Progenitor cell of endocrine pancreas (in vitro differentiated cells): ENCODE measurements around the gene NHLRC3. TPM values are rescaled to one million over a fixed set of nuclear protein-coding genes. Genes with fewer than 3 reads are reported as not detected.
A peak's percentile ranks its signal among the peaks of the same experiment; 100 is the strongest.

Experiments used
- DNase-seq: peaks from one replicate; pipeline ENCODE4 v3.0.0; 2021; ENCODE audit warnings: low spot score; ENCODE audit not compliant: unreplicated experiment
- H3K27ac Mint-ChIP-seq: 2 replicates; pipeline ENCODE4 v1.8.0; 2021; ENCODE audit warnings: mild to moderate bottlenecking, moderate library complexity, mixed read lengths
- H3K27me3 Mint-ChIP-seq: 2 replicates; pipeline ENCODE4 v1.8.0; 2021; ENCODE audit warnings: mixed read lengths
- H3K36me3 Mint-ChIP-seq: 2 replicates; pipeline ENCODE4 v1.8.0; 2022; ENCODE audit warnings: mixed read lengths; ENCODE audit not compliant: insufficient read depth
- H3K4me1 Mint-ChIP-seq: 2 replicates; pipeline ENCODE4 v1.8.0; 2021; ENCODE audit warnings: low read depth, mixed read lengths
- H3K4me3 Mint-ChIP-seq: 2 replicates; pipeline ENCODE4 v1.8.0; 2021; ENCODE audit warnings: low read depth, mild to moderate bottlenecking, moderate library complexity, mixed read lengths
- H3K9me3 Mint-ChIP-seq: 2 replicates; pipeline ENCODE4 v1.8.0; 2021; ENCODE audit warnings: low read depth, mixed read lengths
- total RNA-seq: library from RNA; stranded (reverse); gene quantifications from 2 replicates; pipeline ENCODE4 v1.2.1, GENCODE V29; 2021
- TF ChIP-seq, protein P1 (sequence below): fragments of 200-600 bp; sonication (generic); IDR thresholded peaks from one replicate; pipeline ENCODE4 v1.5.0; 2021; ENCODE audit warnings: antibody characterized with exemption, mild to moderate bottlenecking; ENCODE audit not compliant: unreplicated experiment

The NHLRC3 gene
- total RNA-seq, 1 donor from 2014 or later: 40.7 TPM

- Mint-ChIP-seq H3K4me1 (peaks cover 32% of the 10 kb centered on the region), H3K36me3 (no peaks in the 10 kb centered on the region), H3K27me3 (no peaks in the 10 kb centered on the region), H3K4me3 (peak overlapping the region; percentile 97), H3K27ac (no peak overlapping the region), H3K9me3 (no peaks in the 10 kb centered on the region)
- no peak for DNase-seq
- TF ChIP-seq, protein P1, sequence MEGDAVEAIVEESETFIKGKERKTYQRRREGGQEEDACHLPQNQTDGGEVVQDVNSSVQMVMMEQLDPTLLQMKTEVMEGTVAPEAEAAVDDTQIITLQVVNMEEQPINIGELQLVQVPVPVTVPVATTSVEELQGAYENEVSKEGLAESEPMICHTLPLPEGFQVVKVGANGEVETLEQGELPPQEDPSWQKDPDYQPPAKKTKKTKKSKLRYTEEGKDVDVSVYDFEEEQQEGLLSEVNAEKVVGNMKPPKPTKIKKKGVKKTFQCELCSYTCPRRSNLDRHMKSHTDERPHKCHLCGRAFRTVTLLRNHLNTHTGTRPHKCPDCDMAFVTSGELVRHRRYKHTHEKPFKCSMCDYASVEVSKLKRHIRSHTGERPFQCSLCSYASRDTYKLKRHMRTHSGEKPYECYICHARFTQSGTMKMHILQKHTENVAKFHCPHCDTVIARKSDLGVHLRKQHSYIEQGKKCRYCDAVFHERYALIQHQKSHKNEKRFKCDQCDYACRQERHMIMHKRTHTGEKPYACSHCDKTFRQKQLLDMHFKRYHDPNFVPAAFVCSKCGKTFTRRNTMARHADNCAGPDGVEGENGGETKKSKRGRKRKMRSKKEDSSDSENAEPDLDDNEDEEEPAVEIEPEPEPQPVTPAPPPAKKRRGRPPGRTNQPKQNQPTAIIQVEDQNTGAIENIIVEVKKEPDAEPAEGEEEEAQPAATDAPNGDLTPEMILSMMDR: no peak
Observed at GRCh38 chr13:39035204-39035603, 3.1 kb upstream of the NHLRC3 start.

DNA sequence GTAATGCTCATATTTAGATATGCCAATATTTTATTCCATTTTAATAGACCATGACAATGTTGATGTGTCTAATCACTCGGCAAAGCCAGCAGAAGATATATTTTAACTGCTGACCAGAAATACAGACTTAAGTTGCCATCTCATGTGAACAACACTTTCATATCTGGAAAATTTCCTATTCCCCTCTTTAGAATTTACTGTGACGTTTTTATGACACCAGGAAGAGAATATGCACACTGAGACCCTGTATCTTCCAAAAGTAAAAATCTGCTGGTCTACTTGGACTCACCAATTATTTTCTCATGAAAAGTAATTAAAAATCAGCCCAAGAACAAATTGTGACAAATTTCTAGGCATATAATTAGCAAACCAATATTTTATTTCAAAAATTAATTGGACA, 2.5 kb upstream of the NHLRC3 start:
- peak overlapping the region; percentile 96 for H3K27ac Mint-ChIP-seq
- TF ChIP-seq, protein P1: no peak
- no peaks in the 10 kb centered on the region for H3K9me3 Mint-ChIP-seq
- H3K36me3 Mint-ChIP-seq: no peaks in the 10 kb centered on the region
- H3K27me3 Mint-ChIP-seq: no peaks in the 10 kb centered on the region
- peak overlapping the region; percentile 97 for H3K4me3 Mint-ChIP-seq
- no peak for DNase-seq
- peaks cover 32% of the 10 kb centered on the region for H3K4me1 Mint-ChIP-seq

DNA sequence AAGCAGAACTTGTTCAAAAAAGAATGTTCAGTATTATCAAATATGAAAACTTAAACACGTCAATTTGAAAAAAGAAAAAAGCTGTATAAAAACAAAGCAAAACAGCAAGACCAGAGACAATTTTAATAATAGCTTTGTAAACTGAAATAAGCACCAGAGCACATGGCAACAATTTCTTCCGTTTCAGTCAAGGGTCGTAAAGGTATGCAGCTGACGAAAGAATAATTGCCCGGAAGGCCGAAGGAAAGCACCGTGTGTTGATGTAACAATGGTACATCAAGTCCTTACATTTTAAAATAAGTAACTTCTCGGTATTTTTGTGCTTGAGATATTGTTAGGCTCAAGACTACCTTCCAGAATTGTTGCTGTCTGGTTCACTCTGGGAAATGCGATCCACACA, 2.0 kb upstream of the NHLRC3 start:
- H3K27me3 Mint-ChIP-seq: no peaks in the 10 kb centered on the region
- no peak for DNase-seq
- peaks cover 33% of the 10 kb centered on the region for H3K4me1 Mint-ChIP-seq
- H3K27ac Mint-ChIP-seq: peak overlapping the region; percentile 96
- H3K9me3 Mint-ChIP-seq: no peaks in the 10 kb centered on the region
- TF ChIP-seq, protein P1: no peak
- peak overlapping the region; percentile 97 for H3K4me3 Mint-ChIP-seq
- no peaks in the 10 kb centered on the region for H3K36me3 Mint-ChIP-seq

DNA sequence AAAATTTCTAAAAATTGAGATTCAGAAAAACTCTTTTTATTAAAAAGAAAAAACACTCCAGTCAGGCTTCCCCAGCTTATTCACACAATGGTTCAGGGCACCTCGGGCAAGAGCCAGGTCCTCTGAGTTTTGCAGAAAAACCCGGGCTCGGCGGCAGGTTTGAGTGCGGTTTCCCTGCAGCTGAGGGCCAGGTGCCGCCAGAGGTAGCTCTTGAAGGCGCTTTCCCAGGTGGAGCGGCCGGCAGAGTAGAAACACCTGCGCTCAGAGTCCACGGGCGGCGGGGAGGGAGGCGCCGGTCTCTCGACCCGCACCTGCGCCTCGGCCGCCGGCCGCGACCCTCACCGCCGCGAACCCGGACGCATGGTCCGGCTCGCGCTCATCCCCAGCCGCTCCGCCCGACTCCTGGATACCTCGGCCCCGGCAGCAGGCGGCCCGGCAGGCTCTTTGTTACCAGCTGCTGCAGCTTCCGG, 811 bp upstream of the NHLRC3 start:
- H3K9me3 Mint-ChIP-seq: no peaks in the 10 kb centered on the region
- H3K27me3 Mint-ChIP-seq: no peaks in the 10 kb centered on the region
- TF ChIP-seq, protein P1: peak; percentile 10
- DNase-seq: peak; percentile 77
- H3K27ac Mint-ChIP-seq: peak overlapping the region; percentile 99
- peak overlapping the region; percentile 97 for H3K4me3 Mint-ChIP-seq
- no peaks in the 10 kb centered on the region for H3K36me3 Mint-ChIP-seq
- H3K4me1 Mint-ChIP-seq: peaks cover 31% of the 10 kb centered on the region

- DNase-seq: no peak
- no peaks in the 10 kb centered on the region for H3K36me3 Mint-ChIP-seq
- no peaks in the 10 kb centered on the region for H3K27me3 Mint-ChIP-seq
- H3K4me1 Mint-ChIP-seq: peaks cover 31% of the 10 kb centered on the region
- peak overlapping the region; percentile 99 for H3K27ac Mint-ChIP-seq
- no peaks in the 10 kb centered on the region for H3K9me3 Mint-ChIP-seq
- peak overlapping the region; percentile 97 for H3K4me3 Mint-ChIP-seq
- TF ChIP-seq, protein P1: no peak
Observed at GRCh38 chr13:39038569-39039030, 344 bp downstream of the NHLRC3 start.
